Measurements from ENCODE around the gene KYNU. TPM values are rescaled to one million over a fixed set of nuclear protein-coding genes. Genes with fewer than 3 reads are reported as not detected.

KYNU gene
- total and polyA plus RNA-seq, 2 of the 13 experiments (the other 11 are each of a cell fraction or from before 2014, with no cell fraction given), result 21.9 to 68.6 TPM

GRCh38 chr2:142874293-142874814 lies 3.1 kb upstream of the KYNU start (continued):
- no peak for TF ChIP-seq ZNF530 (CRISPR knock-in tag; IDR thresholded peaks at IDR 0.05; ENCODE audit: low read depth)
- peak; percentile 48 for TF ChIP-seq SKI (IDR thresholded peaks at IDR 0.05; ENCODE audit: partially characterized antibody)
- TF ChIP-seq HNRNPUL1 (IDR thresholded peaks at IDR 0.05; ENCODE audit: low read depth, low read length), result no peak
- peak; percentile 49; the same call in 1 of the 2 replicates for TF ChIP-seq IRF2 (CRISPR knock-in tag; IDR thresholded peaks at IDR 0.05)
- TF ChIP-seq ZBTB21 (CRISPR knock-in tag; IDR thresholded peaks at IDR 0.05), result 0 out of 2 replicates have a peak, but pooled peaks have one; percentile 22
- TF ChIP-seq CEBPB (IDR thresholded peaks at IDR 0.05; ENCODE audit: borderline replicate concordance, low read depth, low read length), result peak; percentile 85; the same call in 1 of the 2 replicates
- no peak for TF ChIP-seq DRAP1 (CRISPR knock-in tag; IDR thresholded peaks at IDR 0.05)
- peak; percentile 57; the same call in 1 of the 2 replicates for TF ChIP-seq PPARG (CRISPR knock-in tag; conservative IDR thresholded peaks at IDR 0.05)
- no peak for TF ChIP-seq TCF7L2 (IDR thresholded peaks at IDR 0.05; ENCODE audit: low read depth, low read length)
- TF ChIP-seq ZNF616 (CRISPR knock-in tag; IDR thresholded peaks at IDR 0.05; ENCODE audit: low read depth), result no peak
- TF ChIP-seq FOXA1 (IDR thresholded peaks at IDR 0.05), result no peak
- TF ChIP-seq FOXA1 (CRISPR knock-in tag; IDR thresholded peaks at IDR 0.05), result peak; percentile 50
- peak; percentile 73; the same call in 1 of the 2 replicates for TF ChIP-seq TBX3 (IDR thresholded peaks at IDR 0.05; ENCODE audit: borderline replicate concordance)
- TF ChIP-seq ATF7 (IDR thresholded peaks at IDR 0.05), result no peak
- TF ChIP-seq ATF7 (CRISPR knock-in tag; IDR thresholded peaks at IDR 0.05), result no peak
- no peak for TF ChIP-seq KIAA2018 (CRISPR knock-in tag; IDR thresholded peaks at IDR 0.05; ENCODE audit: borderline replicate concordance)
- 0 out of 2 replicates have a peak, but pooled peaks have one; percentile 39 for TF ChIP-seq SP140L (CRISPR knock-in tag; IDR thresholded peaks at IDR 0.05; ENCODE audit: borderline replicate concordance)
- TF ChIP-seq, protein P1, sequence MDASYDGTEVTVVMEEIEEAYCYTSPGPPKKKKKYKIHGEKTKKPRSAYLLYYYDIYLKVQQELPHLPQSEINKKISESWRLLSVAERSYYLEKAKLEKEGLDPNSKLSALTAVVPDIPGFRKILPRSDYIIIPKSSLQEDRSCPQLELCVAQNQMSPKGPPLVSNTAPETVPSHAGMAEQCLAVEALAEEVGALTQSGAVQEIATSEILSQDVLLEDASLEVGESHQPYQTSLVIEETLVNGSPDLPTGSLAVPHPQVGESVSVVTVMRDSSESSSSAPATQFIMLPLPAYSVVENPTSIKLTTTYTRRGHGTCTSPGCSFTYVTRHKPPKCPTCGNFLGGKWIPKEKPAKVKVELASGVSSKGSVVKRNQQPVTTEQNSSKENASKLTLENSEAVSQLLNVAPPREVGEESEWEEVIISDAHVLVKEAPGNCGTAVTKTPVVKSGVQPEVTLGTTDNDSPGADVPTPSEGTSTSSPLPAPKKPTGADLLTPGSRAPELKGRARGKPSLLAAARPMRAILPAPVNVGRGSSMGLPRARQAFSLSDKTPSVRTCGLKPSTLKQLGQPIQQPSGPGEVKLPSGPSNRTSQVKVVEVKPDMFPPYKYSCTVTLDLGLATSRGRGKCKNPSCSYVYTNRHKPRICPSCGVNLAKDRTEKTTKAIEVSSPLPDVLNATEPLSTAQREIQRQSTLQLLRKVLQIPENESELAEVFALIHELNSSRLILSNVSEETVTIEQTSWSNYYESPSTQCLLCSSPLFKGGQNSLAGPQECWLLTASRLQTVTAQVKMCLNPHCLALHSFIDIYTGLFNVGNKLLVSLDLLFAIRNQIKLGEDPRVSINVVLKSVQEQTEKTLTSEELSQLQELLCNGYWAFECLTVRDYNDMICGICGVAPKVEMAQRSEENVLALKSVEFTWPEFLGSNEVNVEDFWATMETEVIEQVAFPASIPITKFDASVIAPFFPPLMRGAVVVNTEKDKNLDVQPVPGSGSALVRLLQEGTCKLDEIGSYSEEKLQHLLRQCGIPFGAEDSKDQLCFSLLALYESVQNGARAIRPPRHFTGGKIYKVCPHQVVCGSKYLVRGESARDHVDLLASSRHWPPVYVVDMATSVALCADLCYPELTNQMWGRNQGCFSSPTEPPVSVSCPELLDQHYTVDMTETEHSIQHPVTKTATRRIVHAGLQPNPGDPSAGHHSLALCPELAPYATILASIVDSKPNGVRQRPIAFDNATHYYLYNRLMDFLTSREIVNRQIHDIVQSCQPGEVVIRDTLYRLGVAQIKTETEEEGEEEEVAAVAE (CRISPR knock-in tag; IDR thresholded peaks at IDR 0.05; ENCODE audit: borderline replicate concordance), result 0 out of 2 replicates have a peak, but pooled peaks have one; percentile 29
- TF ChIP-seq SOX5 (CRISPR knock-in tag; IDR thresholded peaks at IDR 0.05; ENCODE audit: borderline replicate concordance), result peak; percentile 91

All from HepG2 (cell line).